Measurements from ENCODE around the gene HIBADH. TPM values are rescaled to one million over a fixed set of nuclear protein-coding genes. Genes with fewer than 3 reads are reported as not detected.

HIBADH gene
- total RNA-seq = 48.4 and 59.2 TPM in 2 replicates

GRCh38 chr7:27662490-27663205, at the start of gene HIBADH:
TSS of gene HIBADH (minus strand) at chr7:27662883. CDS start at chr7:27662788, 95 bp downstream.

Other genes with a start within 250 kb of the HIBADH start
- 38.3 and 57.8 TPM in 2 replicates for gene TAX1BP1, start 77.3 kb upstream of the HIBADH start, total RNA-seq